H1 (cell line): ENCODE data around the gene AGPAT4. TPM values are rescaled to one million over a fixed set of nuclear protein-coding genes. Genes with fewer than 3 reads are reported as not detected.

ENCODE experiments used
- CTCF ChIA-PET: fragments of 300-600 bp; sonication (Branson Sonifier 250); formaldehyde crosslinking; loops from one replicate; lab custom pipeline; 2021; ENCODE audit not compliant: partially characterized antibody; lab: Charles Lee
- POLR2A ChIA-PET: fragments of 300-600 bp; sonication (Branson Sonifier 250); formaldehyde crosslinking; loops from one replicate; lab custom pipeline; 2021; ENCODE audit warnings: inconsistent platforms; ENCODE audit not compliant: partially characterized antibody; lab: Charles Lee
- DNase-seq, 2 experiments: peaks; one replicate each; pipeline versions ENCODE4 v3.0.0 to v3.0.0-alpha.2; 2010 to 2022; ENCODE audit warnings: low spot score in 2 of 2, low read depth in 1 of 2, mixed read lengths in 1 of 2
- FAIRE-seq: peaks from 2 replicates; lab custom pipeline; 2011; peaks lifted over from hg19 to GRCh38; lab: Jason Lieb, UNC
- H2AFZ ChIP-seq: 2 replicates; pipeline ENCODE4 v1.8.1; 2012; ENCODE audit warnings: low read length, inconsistent platforms
- H2AK5ac ChIP-seq: 2 replicates; pipeline ENCODE4 v1.6.1; 2013; ENCODE audit warnings: low read depth, low read length
- H2BK120ac ChIP-seq: replicated peaks from 2 replicates; pipeline ENCODE3; 2013; ENCODE audit warnings: low read depth, low read length, inconsistent platforms
- H2BK12ac ChIP-seq: 2 replicates; pipeline ENCODE4 v1.6.1; 2013; ENCODE audit warnings: low read depth, low read length
- H2BK15ac ChIP-seq: 2 replicates; pipeline ENCODE4 v1.6.1; 2013; ENCODE audit warnings: low read length
- H2BK20ac ChIP-seq: 2 replicates; pipeline ENCODE4 v1.6.1; 2013; ENCODE audit warnings: low read length
- H2BK5ac ChIP-seq: 2 replicates; pipeline ENCODE4 v1.6.1; 2013; ENCODE audit warnings: low read depth, low read length
- H3K14ac ChIP-seq: 2 replicates; pipeline ENCODE4 v1.6.1; 2013; ENCODE audit warnings: inconsistent platforms; ENCODE audit not compliant: insufficient read length
- H3K18ac ChIP-seq: 2 replicates; pipeline ENCODE4 v1.6.1; 2013; ENCODE audit warnings: low read length; ENCODE audit errors: extremely low read depth
- H3K23ac ChIP-seq: 2 replicates; pipeline ENCODE4 v1.6.1; 2013; ENCODE audit warnings: inconsistent platforms; ENCODE audit not compliant: insufficient read length
- H3K23me2 ChIP-seq: 2 replicates; pipeline ENCODE4 v1.6.1; 2013; ENCODE audit warnings: low read depth, low read length
- H3K27ac ChIP-seq: 2 replicates; pipeline ENCODE4 v1.6.1; 2011; ENCODE audit warnings: low read depth, low read length, inconsistent platforms
- H3K27me3 ChIP-seq, 4 experiments: replicated peaks in 1 of 4; 1 replicate in 1 of 4; 2 replicates in 3 of 4; pipeline versions ENCODE4 v1.6.1 to v1.8.1; 2011 to 2013; ENCODE audit warnings: low read length in 3 of 4, mild to moderate bottlenecking in 3 of 4, inconsistent platforms in 2 of 4, mixed read lengths in 2 of 4, moderate library complexity in 1 of 4; ENCODE audit not compliant: control insufficient read depth in 3 of 4, insufficient read depth in 3 of 4; ENCODE audit errors: extremely low read depth in 1 of 4
- H3K36me3 ChIP-seq, 4 experiments: 2 replicates each; pipeline versions ENCODE4 v1.6.1 to v1.8.1; 2011 to 2013; ENCODE audit warnings: mild to moderate bottlenecking in 4 of 4, low read length in 3 of 4, moderate library complexity in 2 of 4, control low read depth in 1 of 4, inconsistent platforms in 1 of 4; ENCODE audit not compliant: insufficient read depth in 4 of 4, control insufficient read depth in 2 of 4
- H3K4ac ChIP-seq: replicated peaks from 2 replicates; pipeline ENCODE3; 2013; ENCODE audit warnings: low read length, low read depth, mixed read lengths, inconsistent platforms; ENCODE audit not compliant: insufficient read length
- H3K4me1 ChIP-seq, 4 experiments: replicated peaks in 1 of 4; 1 replicate in 1 of 4; 2 replicates in 3 of 4; pipeline versions ENCODE4 v1.6.1 to v1.8.1; 2011 to 2013; ENCODE audit warnings: low read length in 3 of 4, inconsistent platforms in 2 of 4, mixed read lengths in 1 of 4; ENCODE audit not compliant: insufficient read depth in 4 of 4, control insufficient read depth in 3 of 4
- H3K4me2 ChIP-seq, 2 experiments: 2 replicates each; pipeline versions ENCODE4 v1.6.1 to v1.8.1; 2011 to 2013; ENCODE audit warnings: low read depth in 2 of 2, low read length in 2 of 2, control low read depth in 1 of 2, inconsistent platforms in 1 of 2, mild to moderate bottlenecking in 1 of 2; ENCODE audit not compliant: insufficient read depth in 1 of 2
- H3K4me3 ChIP-seq, 4 experiments: fragments of 200-600, 300-600 bp in 1 of 4; sonication (generic), shearing (Covaris generic), sonication (Bioruptor Twin) in 1 of 4; 2 replicates each; pipeline versions ENCODE4 v1.5.1 to v1.8.1; 2011 to 2016; ENCODE audit warnings: low read length in 4 of 4, low read depth in 3 of 4, control low read depth in 2 of 4, inconsistent platforms in 2 of 4, mild to moderate bottlenecking in 2 of 4, mixed read lengths in 1 of 4, moderate library complexity in 1 of 4; ENCODE audit not compliant: insufficient read depth in 2 of 4; ENCODE audit errors: extremely low read depth in 1 of 4
- H3K56ac ChIP-seq: replicated peaks from 2 replicates; pipeline ENCODE3; 2013; ENCODE audit warnings: low read depth, mild to moderate bottlenecking, mixed read lengths, low read length, inconsistent platforms; ENCODE audit not compliant: insufficient read length
- H3K79me1 ChIP-seq: 2 replicates; pipeline ENCODE4 v1.6.1; 2013; ENCODE audit warnings: low read depth, low read length, control low read depth
- H3K79me2 ChIP-seq, 2 experiments: 2 replicates each; pipeline versions ENCODE4 v1.6.1 to v1.8.1; 2012 to 2013; ENCODE audit warnings: low read length in 2 of 2, mild to moderate bottlenecking in 2 of 2, inconsistent platforms in 1 of 2; ENCODE audit not compliant: insufficient read depth in 2 of 2, control insufficient read depth in 1 of 2
- H3K9ac ChIP-seq, 4 experiments: replicated peaks in 1 of 4; 1 replicate in 1 of 4; 2 replicates in 3 of 4; pipeline versions ENCODE4 v1.6.1 to v1.8.1; 2011 to 2013; ENCODE audit warnings: low read depth in 3 of 4, low read length in 3 of 4, control low read depth in 2 of 4, mild to moderate bottlenecking in 2 of 4, moderate library complexity in 2 of 4, inconsistent platforms in 1 of 4; ENCODE audit errors: extremely low read depth in 1 of 4
- H3K9me3 ChIP-seq, 2 experiments: 2 replicates each; pipeline versions ENCODE4 v1.6.1 to v1.8.1; 2012 to 2013; ENCODE audit warnings: mild to moderate bottlenecking in 2 of 2, moderate library complexity in 2 of 2, control low read depth in 1 of 2, inconsistent platforms in 1 of 2, low read depth in 1 of 2, low read length in 1 of 2, mixed read lengths in 1 of 2; ENCODE audit not compliant: insufficient read depth in 2 of 2
- H4K20me1 ChIP-seq, 2 experiments: replicated peaks in 1 of 2; 2 replicates each; pipeline versions ENCODE3 to v1.8.1; 2011 to 2013; ENCODE audit warnings: inconsistent platforms in 2 of 2, low read length in 2 of 2, mild to moderate bottlenecking in 1 of 2; ENCODE audit not compliant: insufficient read depth in 2 of 2, control insufficient read depth in 1 of 2
- H4K5ac ChIP-seq: 2 replicates; pipeline ENCODE4 v1.6.1; 2013; ENCODE audit warnings: low read length, low read depth, mixed read lengths, inconsistent platforms; ENCODE audit not compliant: insufficient read length
- H4K8ac ChIP-seq: 2 replicates; pipeline ENCODE4 v1.8.0; 2013; ENCODE audit warnings: mild to moderate bottlenecking, moderate library complexity, low read length, inconsistent platforms; ENCODE audit not compliant: insufficient read depth; ENCODE audit errors: extremely low read depth
- H4K91ac ChIP-seq: replicated peaks from 2 replicates; pipeline ENCODE3; 2013; ENCODE audit warnings: low read length, mixed read lengths, inconsistent platforms; ENCODE audit not compliant: insufficient read length
- CEBPB ChIP-seq: IDR thresholded peaks from 2 replicates; pipeline ENCODE4 v1.6.1; 2012; ENCODE audit warnings: low read depth, low read length
- CHD1 ChIP-seq: IDR thresholded peaks from 2 replicates; pipeline ENCODE4 v1.6.1; 2012; ENCODE audit warnings: low read depth, low read length, improper control_type of control experiment
- CREB1 ChIP-seq: IDR thresholded peaks from 2 replicates; pipeline ENCODE4 v1.6.1; 2012; ENCODE audit warnings: inconsistent platforms
- GABPA ChIP-seq: IDR thresholded peaks from 2 replicates; pipeline ENCODE4 v1.6.1; 2011; ENCODE audit warnings: mild to moderate bottlenecking, low read length, moderate library complexity, borderline replicate concordance; ENCODE audit not compliant: insufficient read depth
- POLR2AphosphoS5 ChIP-seq: IDR thresholded peaks from 2 replicates; pipeline ENCODE4 v1.6.1; 2011; ENCODE audit warnings: low read depth, low read length
- SIX5 ChIP-seq: IDR thresholded peaks from 2 replicates; pipeline ENCODE4 v1.6.1; 2011; ENCODE audit warnings: mild to moderate bottlenecking, low read depth, low read length
- SP4 ChIP-seq: IDR thresholded peaks from 2 replicates; pipeline ENCODE4 v1.6.1; 2012; ENCODE audit warnings: low read length, inconsistent platforms
- TAF1 ChIP-seq: IDR thresholded peaks from 2 replicates; pipeline ENCODE4 v1.6.1; 2011; ENCODE audit warnings: mild to moderate bottlenecking, low read depth, low read length
- WGBS, 2 experiments: shearing (Covaris generic) in 1 of 2; methylation state at CpG; one replicate each; pipeline versions ENCODE4 v1.1.6 to v1.1.7; 2013 to 2015; ENCODE audit warnings: low lambda C conversion rate in 2 of 2, mixed read lengths in 2 of 2, inconsistent platforms in 1 of 2, low coverage in 1 of 2, missing lambda C conversion rate in 1 of 2; ENCODE audit not compliant: insufficient replicate concordance in 2 of 2, insufficient coverage in 1 of 2, insufficient read length in 1 of 2; ENCODE audit errors: extremely low coverage in 1 of 2, missing lambda C conversion rate in 1 of 2; 5-methylcytosine and 5-hydroxymethylcytosine counted together
- polyA plus RNA-seq, 7 experiments: library from polyadenylated mRNA; depleted of rRNA in 3 of 7; stranded (reverse) in 5 of 7; unstranded in 2 of 7; fragments of >200 nt in 5 of 7; fragments of 200-250 nt in 2 of 7; gene quantifications; 1 replicate in 5 of 7; 2 replicates in 1 of 7; 4 replicates in 1 of 7; pipeline versions ENCODE4 v1.2.1 to v1.2.3, GENCODE V29; 2011 to 2013; ENCODE audit warnings: missing spikeins in 2 of 7, mixed read lengths in 2 of 7
- total RNA-seq: library from RNA; stranded (reverse); fragmentation: NEBNext Ultra II Directional; extraction: Animal tissue kit (Norgen Biotek cat#: 25700); gene quantifications from 2 replicates; pipeline ENCODE4 v1.2.1, GENCODE V29; 2021

The AGPAT4 gene
- total and polyA plus RNA-seq, 2 of the 8 experiments (the other 6 are each of a cell fraction or from before 2014, with no cell fraction given) = 13.5 to 23.8 TPM

GRCh38 chr6:161223646-161224045, 50.2 kb downstream of the AGPAT4 start:
- peaks cover 2 to 8% of the 10 kb centered on the region in 2 experiments for H4K20me1 ChIP-seq
- no peak overlapping the region for H3K4me2 ChIP-seq
- H4K91ac ChIP-seq = no peak overlapping the region
- H3K27me3 ChIP-seq = no peaks in the 10 kb centered on the region
- no peak overlapping the region for H4K8ac ChIP-seq
- peaks cover 0 to 4% (median 0%) of the 10 kb centered on the region in 4 experiments; a peak in 2 of 7 replicates for H3K4me1 ChIP-seq
- peaks cover 0 to 8% (median 0%) of the 10 kb centered on the region in 4 experiments; a peak in 5 of 8 replicates for H3K36me3 ChIP-seq
- H2BK15ac ChIP-seq = no peak overlapping the region
- no peak for FAIRE-seq
- POLR2A ChIA-PET = no interaction called here
- H3K14ac ChIP-seq = no peak overlapping the region
- no peak overlapping the region for H2BK120ac ChIP-seq
- H3K9ac ChIP-seq = no peak overlapping the region
- no peak overlapping the region for H2BK20ac ChIP-seq
- H3K79me2 ChIP-seq = peaks cover 0 to 15% of the 10 kb centered on the region in 2 experiments; a peak in 2 of 4 replicates
- H2BK12ac ChIP-seq = no peak overlapping the region
- TF ChIP-seq SP4 (no peak), CREB1 (no peak), CHD1 (no peak), CEBPB (no peak), SIX5 (no peak), TAF1 (no peak), GABPA (no peak), POLR2AphosphoS5 (no peak)
- TF ChIP-seq, all 59 proteins: peak for 0
- Histone ChIP-seq H3K9me3 (no peaks in the 10 kb centered on the region), H2BK5ac (no peak overlapping the region), H2AFZ (no peak overlapping the region), H3K56ac (no peak overlapping the region), H3K4me3 (no peak overlapping the region), H3K18ac (no peak overlapping the region), H4K5ac (no peak overlapping the region), H3K4ac (no peak overlapping the region), H3K23ac (no peak overlapping the region), H2AK5ac (no peak overlapping the region; the same call in 1 of the 2 replicates), H3K79me1 (peaks cover 6% of the 10 kb centered on the region), H3K23me2 (no peaks in the 10 kb centered on the region; the same call in 1 of the 2 replicates), H3K27ac (no peak overlapping the region)
- no peak for DNase-seq
- CTCF ChIA-PET = interaction anchor here (0.9 to 1.5 kb wide), 3 partner anchors 12 to 143 kb away, joined by 3 to 4 read pairs (median 3); no protein-coding TSS in a partner anchor
- WGBS, 2 experiments = 89% methylated on average over 3 of the region's 3 CpGs; no CpG with 5 or more reads in 1 of the 2 experiments
